ENCODE measurements around the gene BPIFA2.

DNA sequence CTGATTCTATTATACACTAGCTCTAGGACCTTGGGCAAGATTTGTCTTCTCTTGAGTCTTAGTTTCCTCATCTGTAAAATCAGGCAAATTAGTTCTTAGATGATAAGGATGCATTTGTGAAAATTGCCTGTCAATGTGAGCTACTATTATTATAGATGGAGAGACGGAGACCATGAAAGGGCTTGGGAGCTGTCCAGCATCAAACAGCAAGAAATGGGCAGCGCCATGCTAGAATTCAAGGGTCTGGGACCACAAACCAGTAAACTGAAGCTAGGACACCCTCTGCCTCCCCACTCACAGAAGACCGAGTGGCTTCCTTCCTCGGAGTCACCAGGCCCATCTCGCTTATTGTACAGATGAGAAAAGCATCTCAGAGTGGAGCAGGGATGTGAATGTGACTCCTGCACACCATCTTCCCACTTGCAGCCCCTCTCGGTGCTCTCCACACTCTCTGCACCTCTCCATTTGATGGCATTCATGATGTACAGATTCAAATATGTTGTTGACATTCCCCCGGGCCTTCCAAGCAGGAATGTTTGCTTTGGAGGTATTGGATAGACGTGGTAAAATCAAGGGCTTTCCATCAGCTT lies 25.0 kb downstream of the BPIFA2 start:
- TF ChIP-seq, protein P1, sequence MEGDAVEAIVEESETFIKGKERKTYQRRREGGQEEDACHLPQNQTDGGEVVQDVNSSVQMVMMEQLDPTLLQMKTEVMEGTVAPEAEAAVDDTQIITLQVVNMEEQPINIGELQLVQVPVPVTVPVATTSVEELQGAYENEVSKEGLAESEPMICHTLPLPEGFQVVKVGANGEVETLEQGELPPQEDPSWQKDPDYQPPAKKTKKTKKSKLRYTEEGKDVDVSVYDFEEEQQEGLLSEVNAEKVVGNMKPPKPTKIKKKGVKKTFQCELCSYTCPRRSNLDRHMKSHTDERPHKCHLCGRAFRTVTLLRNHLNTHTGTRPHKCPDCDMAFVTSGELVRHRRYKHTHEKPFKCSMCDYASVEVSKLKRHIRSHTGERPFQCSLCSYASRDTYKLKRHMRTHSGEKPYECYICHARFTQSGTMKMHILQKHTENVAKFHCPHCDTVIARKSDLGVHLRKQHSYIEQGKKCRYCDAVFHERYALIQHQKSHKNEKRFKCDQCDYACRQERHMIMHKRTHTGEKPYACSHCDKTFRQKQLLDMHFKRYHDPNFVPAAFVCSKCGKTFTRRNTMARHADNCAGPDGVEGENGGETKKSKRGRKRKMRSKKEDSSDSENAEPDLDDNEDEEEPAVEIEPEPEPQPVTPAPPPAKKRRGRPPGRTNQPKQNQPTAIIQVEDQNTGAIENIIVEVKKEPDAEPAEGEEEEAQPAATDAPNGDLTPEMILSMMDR (conservative IDR thresholded peaks at IDR 0.05): no peak
- no peak for TF ChIP-seq ZFX (IDR thresholded peaks at IDR 0.05)

All from C4-2B (cell line).